Measurements from ENCODE around the gene CD2. TPM values are rescaled to one million over a fixed set of nuclear protein-coding genes. Genes with fewer than 3 reads are reported as not detected.

Gene CD2
- total and polyA plus RNA-seq, 7 donors, result 0.21 to 0.62 (median 0.42) TPM

DNA sequence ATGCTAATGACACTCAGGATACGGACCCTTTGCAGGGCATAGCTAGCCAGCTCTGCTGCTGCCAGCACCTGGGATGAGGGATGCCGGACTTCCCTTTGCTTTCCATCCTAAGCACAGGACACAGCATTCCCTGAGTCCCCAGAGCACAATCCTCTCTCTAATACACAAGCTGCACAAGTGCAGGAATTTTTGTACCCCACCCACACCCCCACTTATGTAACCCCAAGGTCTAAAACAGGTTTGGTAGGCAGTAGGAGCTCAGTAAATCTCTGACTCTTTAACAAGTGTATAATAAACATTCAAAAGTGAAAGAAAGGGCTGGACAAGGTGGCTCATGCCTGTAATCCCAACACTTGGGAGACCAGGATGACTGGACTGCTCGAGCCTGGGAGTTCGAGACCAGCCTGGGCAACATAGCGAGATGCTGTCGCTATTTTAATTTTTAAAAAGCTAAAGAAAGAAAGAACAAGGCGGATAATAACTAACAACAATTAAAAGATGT, 44.5 kb upstream of the CD2 start:
- no peak overlapping the region for H3K27ac ChIP-seq
- intact Hi-C loops (cut with DNase I), result no loop called here
- no peaks in the 10 kb centered on the region for H3K36me3 ChIP-seq (ENCODE audit: insufficient read depth in 1 of 2, low read depth in 1 of 2)
- H3K27me3 ChIP-seq (ENCODE audit: insufficient read depth in 3 of 3, low read length in 2 of 3), result peaks cover 0 to 6% (median 2%) of the 10 kb centered on the region in 3 donors
- H3K4me3 ChIP-seq, result no peak overlapping the region
- H3K9me3 ChIP-seq, result no peaks in the 10 kb centered on the region
- ATAC-seq, result no peak
- WGBS, 3 donors, result 90 to 93% (median 92%) methylated on average over 7 of the region's 7 CpGs
- TF ChIP-seq, protein P1, sequence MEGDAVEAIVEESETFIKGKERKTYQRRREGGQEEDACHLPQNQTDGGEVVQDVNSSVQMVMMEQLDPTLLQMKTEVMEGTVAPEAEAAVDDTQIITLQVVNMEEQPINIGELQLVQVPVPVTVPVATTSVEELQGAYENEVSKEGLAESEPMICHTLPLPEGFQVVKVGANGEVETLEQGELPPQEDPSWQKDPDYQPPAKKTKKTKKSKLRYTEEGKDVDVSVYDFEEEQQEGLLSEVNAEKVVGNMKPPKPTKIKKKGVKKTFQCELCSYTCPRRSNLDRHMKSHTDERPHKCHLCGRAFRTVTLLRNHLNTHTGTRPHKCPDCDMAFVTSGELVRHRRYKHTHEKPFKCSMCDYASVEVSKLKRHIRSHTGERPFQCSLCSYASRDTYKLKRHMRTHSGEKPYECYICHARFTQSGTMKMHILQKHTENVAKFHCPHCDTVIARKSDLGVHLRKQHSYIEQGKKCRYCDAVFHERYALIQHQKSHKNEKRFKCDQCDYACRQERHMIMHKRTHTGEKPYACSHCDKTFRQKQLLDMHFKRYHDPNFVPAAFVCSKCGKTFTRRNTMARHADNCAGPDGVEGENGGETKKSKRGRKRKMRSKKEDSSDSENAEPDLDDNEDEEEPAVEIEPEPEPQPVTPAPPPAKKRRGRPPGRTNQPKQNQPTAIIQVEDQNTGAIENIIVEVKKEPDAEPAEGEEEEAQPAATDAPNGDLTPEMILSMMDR (IDR thresholded peaks at IDR 0.05), result no peak
- H3K4me1 ChIP-seq, result no peaks in the 10 kb centered on the region
- DNase-seq, result no peak

DNA sequence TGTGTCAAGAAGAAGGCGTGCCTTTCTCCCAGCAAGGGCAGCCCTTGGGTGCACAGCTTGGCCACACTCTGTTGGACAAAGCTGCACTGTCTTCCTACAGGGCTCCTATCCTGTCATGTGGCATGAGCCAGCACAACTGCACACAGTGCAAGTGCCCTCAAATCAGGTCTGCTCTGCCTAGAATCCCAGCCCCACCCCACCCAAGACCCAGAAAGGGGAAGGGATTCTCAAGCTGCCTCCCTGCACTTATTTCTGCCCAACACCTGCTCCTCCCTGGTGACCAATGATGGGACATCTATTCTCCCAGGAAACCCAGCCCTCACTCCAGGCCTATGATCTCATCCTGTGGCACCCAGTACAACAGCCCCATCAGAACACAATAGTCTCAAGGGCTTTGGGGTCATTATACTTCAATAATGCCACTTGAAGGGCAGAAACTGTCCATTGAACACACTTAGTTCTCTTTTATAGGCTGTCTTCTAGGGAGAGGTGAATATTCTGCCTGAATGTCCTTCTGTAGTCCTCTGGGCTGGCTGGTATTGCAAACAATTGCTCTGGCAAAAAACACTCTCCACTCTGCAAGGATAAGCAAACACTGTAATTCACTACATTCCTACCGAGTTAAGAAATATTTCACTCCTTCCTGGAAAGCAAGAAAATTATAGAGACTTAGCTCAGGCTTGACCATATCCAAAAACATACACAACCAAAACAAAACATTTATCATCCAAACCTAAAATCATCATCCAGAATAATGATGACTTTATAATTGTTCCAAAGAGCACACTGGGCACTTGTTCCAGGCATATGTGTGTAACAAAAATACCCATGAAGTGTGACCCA, 43.6 kb upstream of the CD2 start:
- intact Hi-C loops (cut with DNase I), result no loop called here
- TF ChIP-seq, protein P1 (IDR thresholded peaks at IDR 0.05), result no peak
- H3K27me3 ChIP-seq (ENCODE audit: insufficient read depth in 3 of 3, low read length in 2 of 3), result peaks cover 0 to 6% (median 2%) of the 10 kb centered on the region in 3 donors
- DNase-seq (no peak), ATAC-seq (no peak)
- no peaks in the 10 kb centered on the region for H3K36me3 ChIP-seq (ENCODE audit: insufficient read depth in 1 of 2, low read depth in 1 of 2)
- no peak overlapping the region for H3K27ac ChIP-seq
- 57 to 72% (median 60%) methylated on average over 2 of the region's 2 CpGs for WGBS, 3 donors
- no peaks in the 10 kb centered on the region for H3K4me1 ChIP-seq
- H3K9me3 ChIP-seq, result no peaks in the 10 kb centered on the region
- no peak overlapping the region for H3K4me3 ChIP-seq

DNA sequence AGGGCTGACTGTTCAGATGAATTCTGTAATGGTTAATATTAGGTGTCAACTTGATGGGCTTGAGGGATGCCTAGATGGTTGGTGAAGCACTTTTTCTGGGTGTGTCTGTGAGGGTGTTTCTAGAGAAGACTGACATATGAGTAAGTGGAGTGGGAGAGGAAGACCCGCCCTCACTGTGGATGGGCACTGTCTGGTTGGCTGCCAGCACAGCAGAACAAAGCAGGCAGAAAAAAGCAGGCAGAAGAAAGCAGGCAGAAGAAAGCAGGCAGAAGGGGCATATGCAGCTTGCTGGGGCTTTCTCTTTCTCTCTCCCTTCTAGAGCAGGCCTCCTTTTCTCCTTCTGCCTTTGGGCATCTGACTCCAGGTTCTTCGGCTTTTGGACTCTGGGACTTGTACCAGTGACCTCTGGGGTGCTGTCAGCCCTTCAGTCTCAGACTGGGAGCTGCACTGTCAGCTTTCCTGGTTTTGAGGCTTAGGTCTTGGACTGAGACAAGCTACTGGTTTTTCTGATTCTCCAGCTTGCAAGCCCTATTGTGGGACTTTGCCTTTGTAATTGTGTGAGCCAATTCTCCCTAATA, 42.9 kb upstream of the CD2 start:
- H3K4me3 ChIP-seq, result no peak overlapping the region
- no peaks in the 10 kb centered on the region for H3K4me1 ChIP-seq
- TF ChIP-seq, protein P1 (IDR thresholded peaks at IDR 0.05), result no peak
- DNase-seq (no peak), ATAC-seq (no peak)
- H3K9me3 ChIP-seq, result no peaks in the 10 kb centered on the region
- no peaks in the 10 kb centered on the region for H3K36me3 ChIP-seq (ENCODE audit: insufficient read depth in 1 of 2, low read depth in 1 of 2)
- peaks cover 0 to 6% (median 2%) of the 10 kb centered on the region in 3 donors for H3K27me3 ChIP-seq (ENCODE audit: insufficient read depth in 3 of 3, low read length in 2 of 3)
- intact Hi-C loops (cut with DNase I), result no loop called here
- 44 to 80% (median 53%) methylated on average over 2 of the region's 2 CpGs for WGBS, 3 donors
- H3K27ac ChIP-seq, result no peak overlapping the region

DNA sequence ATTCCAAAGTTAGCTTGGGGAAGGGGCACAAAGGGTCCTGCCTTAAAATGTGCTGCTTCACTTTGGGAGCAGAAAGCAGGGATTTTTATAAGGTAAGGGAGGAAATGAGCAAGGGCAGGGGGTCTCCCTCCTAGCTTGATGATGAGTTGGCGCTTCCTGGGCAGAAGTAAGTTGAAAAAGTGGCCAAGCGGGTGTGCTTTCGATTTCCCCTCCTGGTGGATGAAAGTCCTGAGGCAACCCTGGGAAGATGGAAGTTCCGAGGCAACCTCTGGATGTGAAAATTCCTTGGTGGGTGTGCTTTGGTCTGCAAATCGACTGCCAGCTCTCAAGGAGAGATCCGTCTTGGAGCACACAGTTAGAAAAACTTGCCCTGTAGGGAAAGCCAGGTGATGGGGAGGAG, 41.7 kb upstream of the CD2 start:
- Histone ChIP-seq H3K4me1 (no peaks in the 10 kb centered on the region), H3K27me3 (ENCODE audit: insufficient read depth in 3 of 3, low read length in 2 of 3) (peaks cover 0 to 6% (median 2%) of the 10 kb centered on the region in 3 donors), H3K27ac (no peak overlapping the region), H3K36me3 (ENCODE audit: insufficient read depth in 1 of 2, low read depth in 1 of 2) (no peaks in the 10 kb centered on the region), H3K9me3 (no peaks in the 10 kb centered on the region), H3K4me3 (no peak overlapping the region)
- intact Hi-C loops (cut with DNase I), result no loop called here
- ATAC-seq (no peak), DNase-seq (no peak)
- 63 to 76% (median 73%) methylated on average over 6 of the region's 6 CpGs for WGBS, 3 donors
- TF ChIP-seq, protein P1 (IDR thresholded peaks at IDR 0.05), result no peak
